ENCODE measurements around the gene IL9. TPM values are rescaled to one million over a fixed set of nuclear protein-coding genes. Genes with fewer than 3 reads are reported as not detected.

Gene IL9
- total RNA-seq, 1 experiment from 2014 or later, result not detected

GRCh38 chr5:135881244-135881643 is 14.4 kb downstream of the IL9 start:
- intact Hi-C loops (cut with micrococcal nuclease), result no loop called here
- DNase-seq (ENCODE audit: unreplicated experiment), result no peak
- Mint-ChIP-seq H3K27me3 (ENCODE audit: insufficient read depth, unreplicated experiment) (peaks cover 40% of the 10 kb centered on the region), H3K36me3 (ENCODE audit: insufficient read depth, unreplicated experiment) (no peaks in the 10 kb centered on the region), H3K4me1 (ENCODE audit: insufficient read depth, unreplicated experiment) (peaks cover 10% of the 10 kb centered on the region), H3K9me3 (ENCODE audit: unreplicated experiment) (no peaks in the 10 kb centered on the region), H3K27ac (ENCODE audit: low read depth, unreplicated experiment) (no peak overlapping the region), H3K4me3 (ENCODE audit: unreplicated experiment) (no peak overlapping the region)
- ChIA-PET CTCF (interaction anchor here (0.6 to 5.4 kb wide), 19 partner anchors 9 to 469 kb away, joined by 3 to 24 read pairs (median 3); partner anchors contain the start of gene IL9), POLR2A (interaction anchor here (0.6 to 1.1 kb wide), 3 partner anchors 22 to 1465 kb away, joined by 3 to 4 read pairs (median 4); no protein-coding TSS in a partner anchor)
- BruUV-seq (replicated peaks), result no TSS peak
- no peak for TF ChIP-seq CTCF (IDR thresholded peaks at IDR 0.05; ENCODE audit: unreplicated experiment)

GRCh38 chr5:135880801-135881200 is 14.8 kb downstream of the IL9 start:
- ChIA-PET CTCF (interaction anchor here (0.6 to 5.4 kb wide), 17 partner anchors 9 to 470 kb away, joined by 3 to 24 read pairs (median 3); partner anchors contain the start of gene IL9), POLR2A (interaction anchor here (0.6 to 1.1 kb wide), 2 partner anchors 23 to 1466 kb away, joined by 3 to 4 read pairs; no protein-coding TSS in a partner anchor)
- no peaks in the 10 kb centered on the region for H3K36me3 Mint-ChIP-seq (ENCODE audit: insufficient read depth, unreplicated experiment)
- H3K4me1 Mint-ChIP-seq (ENCODE audit: insufficient read depth, unreplicated experiment), result peaks cover 10% of the 10 kb centered on the region
- peaks cover 37% of the 10 kb centered on the region for H3K27me3 Mint-ChIP-seq (ENCODE audit: insufficient read depth, unreplicated experiment)
- intact Hi-C loops (cut with micrococcal nuclease), result no loop called here
- no peak for TF ChIP-seq CTCF (IDR thresholded peaks at IDR 0.05; ENCODE audit: unreplicated experiment)
- peak; percentile 50 for DNase-seq (ENCODE audit: unreplicated experiment)
- no TSS peak for BruUV-seq (replicated peaks)
- no peak overlapping the region for H3K27ac Mint-ChIP-seq (ENCODE audit: low read depth, unreplicated experiment)
- H3K4me3 Mint-ChIP-seq (ENCODE audit: unreplicated experiment), result no peak overlapping the region
- H3K9me3 Mint-ChIP-seq (ENCODE audit: unreplicated experiment), result no peaks in the 10 kb centered on the region

GRCh38 chr5:135880278-135880677 is 15.4 kb downstream of the IL9 start:
- DNase-seq (ENCODE audit: unreplicated experiment), result peak; percentile 45
- peak; percentile 10 for TF ChIP-seq CTCF (IDR thresholded peaks at IDR 0.05; ENCODE audit: unreplicated experiment)
- Mint-ChIP-seq H3K9me3 (ENCODE audit: unreplicated experiment) (no peaks in the 10 kb centered on the region), H3K4me1 (ENCODE audit: insufficient read depth, unreplicated experiment) (peaks cover 10% of the 10 kb centered on the region), H3K27ac (ENCODE audit: low read depth, unreplicated experiment) (no peak overlapping the region), H3K27me3 (ENCODE audit: insufficient read depth, unreplicated experiment) (peaks cover 32% of the 10 kb centered on the region), H3K4me3 (ENCODE audit: unreplicated experiment) (no peak overlapping the region), H3K36me3 (ENCODE audit: insufficient read depth, unreplicated experiment) (no peaks in the 10 kb centered on the region)
- ChIA-PET CTCF (interaction anchor here (0.6 to 5.4 kb wide), 12 partner anchors 23 to 861 kb away, joined by 3 to 24 read pairs (median 3); no protein-coding TSS in a partner anchor), POLR2A (no interaction called here)
- no TSS peak for BruUV-seq (replicated peaks)
- intact Hi-C loops (cut with micrococcal nuclease), result no loop called here

GRCh38 chr5:135879591-135879990 is 16.1 kb downstream of the IL9 start:
- peaks cover 10% of the 10 kb centered on the region for H3K4me1 Mint-ChIP-seq (ENCODE audit: insufficient read depth, unreplicated experiment)
- H3K9me3 Mint-ChIP-seq (ENCODE audit: unreplicated experiment), result no peaks in the 10 kb centered on the region
- H3K27me3 Mint-ChIP-seq (ENCODE audit: insufficient read depth, unreplicated experiment), result peaks cover 25% of the 10 kb centered on the region
- DNase-seq (ENCODE audit: unreplicated experiment), result no peak
- H3K27ac Mint-ChIP-seq (ENCODE audit: low read depth, unreplicated experiment), result no peak overlapping the region
- no peaks in the 10 kb centered on the region for H3K36me3 Mint-ChIP-seq (ENCODE audit: insufficient read depth, unreplicated experiment)
- intact Hi-C loops (cut with micrococcal nuclease), result no loop called here
- CTCF ChIA-PET, result interaction anchor here (0.6 to 3.7 kb wide), 12 partner anchors 22 to 862 kb away, joined by 3 to 17 read pairs (median 3); no protein-coding TSS in a partner anchor
- POLR2A ChIA-PET, result no interaction called here
- no peak overlapping the region for H3K4me3 Mint-ChIP-seq (ENCODE audit: unreplicated experiment)
- BruUV-seq (replicated peaks), result no TSS peak
- TF ChIP-seq CTCF (IDR thresholded peaks at IDR 0.05; ENCODE audit: unreplicated experiment), result no peak

All from MCF 10A (cell line).